B cell (primary cell): ENCODE measurements around the gene TULP3. TPM values are rescaled to one million over a fixed set of nuclear protein-coding genes. Genes with fewer than 3 reads are reported as not detected.

Experiments
- ATAC-seq: fragments of 200-7000 bp; cut with Tn5 transposase; one replicate; pipeline ENCODE4 v1.10.0; 2021; ENCODE audit warnings: low read depth, mild to moderate bottlenecking, moderate number of reproducible peaks, moderate library complexity
- CTCF ChIA-PET: fragments of 350-600 bp; sonication (Branson Sonifier 250); formaldehyde crosslinking; loops from one replicate; lab custom pipeline; 2021; ENCODE audit warnings: antibody characterized with exemption, inconsistent platforms; lab: Charles Lee
- POLR2A ChIA-PET: fragments of 350-600 bp; sonication (Branson Sonifier 250); formaldehyde crosslinking; loops from one replicate; lab custom pipeline; 2021; ENCODE audit warnings: antibody characterized with exemption; lab: Charles Lee
- DNase-seq: peaks from one replicate; pipeline ENCODE4 v3.0.0; 2013
- H2AFZ ChIP-seq: 2 replicates; pipeline ENCODE4 v1.6.1; 2012; ENCODE audit warnings: mild to moderate bottlenecking, low read depth, low read length; ENCODE audit not compliant: insufficient read depth, poor library complexity, severe bottlenecking
- H3K27ac ChIP-seq, 2 donors: 1 replicate in 1 of 2; 2 replicates in 1 of 2; pipeline ENCODE4 v1.5.1; 2012 to 2013; ENCODE audit warnings: low read length in 2 of 2, mild to moderate bottlenecking in 2 of 2, moderate library complexity in 1 of 2
- H3K27me3 ChIP-seq, 4 experiments: fragments of 200-600 bp in 1 of 4; sonication (generic) in 1 of 4; replicated peaks in 1 of 4; 1 replicate in 2 of 4; 2 replicates in 2 of 4; pipeline versions ENCODE4 v1.6.1 to v1.7.0; 2013 to 2016; ENCODE audit warnings: low read length in 3 of 4, mild to moderate bottlenecking in 2 of 4, mixed read lengths in 1 of 4, moderate library complexity in 1 of 4; ENCODE audit not compliant: insufficient read depth in 4 of 4, control insufficient read depth in 3 of 4; ENCODE audit errors: control extremely low read depth in 1 of 4
- H3K36me3 ChIP-seq, 2 experiments: replicated peaks in 1 of 2; 1 replicate in 1 of 2; 2 replicates in 1 of 2; pipeline versions ENCODE4 v1.6.1 to v1.7.1; 2013; ENCODE audit warnings: low read length in 1 of 2; ENCODE audit not compliant: insufficient read depth in 2 of 2, control insufficient read depth in 1 of 2; ENCODE audit errors: control extremely low read depth in 1 of 2, extremely low read depth in 1 of 2
- H3K4me1 ChIP-seq, 2 donors: fragments of 200-600 bp in 1 of 2; sonication (generic) in 1 of 2; 1 replicate in 1 of 2; 2 replicates in 1 of 2; pipeline versions ENCODE4 v1.5.1 to v1.6.1; 2013 to 2017; ENCODE audit warnings: low read length in 2 of 2; ENCODE audit not compliant: control insufficient read depth in 2 of 2, insufficient read depth in 2 of 2
- H3K4me2 ChIP-seq: replicated peaks from 2 replicates; pipeline ENCODE3; 2012; ENCODE audit warnings: mild to moderate bottlenecking, low read depth, low read length; ENCODE audit not compliant: poor library complexity, severe bottlenecking
- H3K4me3 ChIP-seq, 5 experiments: fragments of 200-600 bp in 1 of 5; sonication (generic) in 1 of 5; 1 replicate in 3 of 5; 2 replicates in 2 of 5; pipeline versions ENCODE4 v1.5.1 to v1.7.0; 2011 to 2016; ENCODE audit warnings: low read length in 4 of 5, mild to moderate bottlenecking in 4 of 5, low read depth in 2 of 5, control low read depth in 1 of 5, moderate library complexity in 1 of 5; ENCODE audit not compliant: insufficient read depth in 1 of 5; ENCODE audit errors: control extremely low read depth in 1 of 5, extremely low read depth in 1 of 5
- H3K79me2 ChIP-seq: fragments of 200-600 bp; sonication (generic); one replicate; pipeline ENCODE4 v1.6.0; 2016; ENCODE audit warnings: low read length; ENCODE audit not compliant: control insufficient read depth, insufficient read depth
- H3K9ac ChIP-seq: fragments of 200-600 bp; sonication (generic); 2 replicates; pipeline ENCODE4 v1.6.1; 2017; ENCODE audit warnings: mild to moderate bottlenecking, low read length, moderate library complexity
- H3K9me3 ChIP-seq, 3 donors: one replicate each; pipeline versions ENCODE4 v1.6.1 to v1.7.1; 2013; ENCODE audit warnings: low read length in 2 of 3; ENCODE audit not compliant: control insufficient read depth in 2 of 3, insufficient read depth in 1 of 3; ENCODE audit errors: control extremely low read depth in 1 of 3
- H4K20me1 ChIP-seq: 2 replicates; pipeline ENCODE4 v1.6.0; 2012; ENCODE audit warnings: mild to moderate bottlenecking, low read length; ENCODE audit not compliant: insufficient read depth, control insufficient read depth, poor library complexity, severe bottlenecking
- H3K27ac Mint-ChIP-seq: one replicate; pipeline ENCODE4 v1.8.0; 2021; ENCODE audit warnings: mixed read lengths
- H3K27me3 Mint-ChIP-seq: one replicate; pipeline ENCODE4 v1.8.0; 2021; ENCODE audit warnings: mixed read lengths
- H3K4me1 Mint-ChIP-seq: one replicate; pipeline ENCODE4 v1.8.0; 2021; ENCODE audit warnings: mixed read lengths
- H3K4me3 Mint-ChIP-seq: one replicate; pipeline ENCODE4 v1.8.0; 2021; ENCODE audit warnings: mixed read lengths
- H3K9me3 Mint-ChIP-seq: one replicate; pipeline ENCODE4 v1.8.0; 2022; ENCODE audit warnings: mixed read lengths; ENCODE audit not compliant: insufficient read depth
- EZH2 ChIP-seq: IDR thresholded peaks from 2 replicates; pipeline ENCODE4 v1.6.1; 2012; ENCODE audit warnings: borderline replicate concordance, low read depth, mild to moderate bottlenecking, moderate library complexity, low read length; ENCODE audit not compliant: insufficient read depth, poor library complexity, severe bottlenecking
- WGBS: methylation state at CpG from one replicate; pipeline ENCODE4 v1.1.5; 2013; ENCODE audit warnings: missing lambda C conversion rate; ENCODE audit not compliant: insufficient coverage; 5-methylcytosine and 5-hydroxymethylcytosine counted together
- intact Hi-C: fragments of 100-400 bp; cut with micrococcal nuclease; formaldehyde crosslinking; loops from one replicate; pipeline ENCODE4 v1.10.0; 2022
- polyA plus RNA-seq: library from polyadenylated mRNA; depleted of rRNA; stranded (reverse); fragments of >200 nt; gene quantifications from 2 replicates; pipeline ENCODE4 v1.2.3, GENCODE V29; 2012
- total RNA-seq, 2 donors: library from RNA; stranded (reverse); fragments of 120-200 nt in 1 of 2; gene quantifications; 1 replicate in 1 of 2; 2 replicates in 1 of 2; pipeline versions ENCODE4 v1.2.3 to v1.2.4, GENCODE V29; 2013 to 2022
- TF ChIP-seq, protein P1 (sequence below): fragments of 200-600 bp; IDR thresholded peaks from one replicate; pipeline ENCODE4 v1.8.0; 2022; ENCODE audit warnings: antibody characterized with exemption, mild to moderate bottlenecking

TULP3 gene
- total and polyA plus RNA-seq, 2 donors (not counting 1 experiment from before 2014, with no cell fraction given): 8.3 to 9.2 TPM

GRCh38 chr12:2976581-2976996 lies 85.9 kb downstream of the TULP3 start:
- Histone ChIP-seq H3K4me3 (no peak overlapping the region), H3K27me3 (no peaks in the 10 kb centered on the region), H3K36me3 (no peaks in the 10 kb centered on the region), H3K4me2 (no peak overlapping the region), H3K9ac (no peak overlapping the region), H2AFZ (no peak overlapping the region), H3K27ac (no peak overlapping the region), H3K4me1 (no peaks in the 10 kb centered on the region), H4K20me1 (no peaks in the 10 kb centered on the region), H3K79me2 (no peaks in the 10 kb centered on the region), H3K9me3 (no peaks in the 10 kb centered on the region)
- whole genome bisulfite sequencing: 85% methylated on average over 5 of the region's 6 CpGs
- ChIA-PET POLR2A (no interaction called here), CTCF (no interaction called here)
- H3K27ac Mint-ChIP-seq: no peak overlapping the region
- no peak for ATAC-seq
- H3K27me3 Mint-ChIP-seq: peaks cover 4% of the 10 kb centered on the region
- no peak for DNase-seq
- no peak for TF ChIP-seq EZH2
- TF ChIP-seq, protein P1, sequence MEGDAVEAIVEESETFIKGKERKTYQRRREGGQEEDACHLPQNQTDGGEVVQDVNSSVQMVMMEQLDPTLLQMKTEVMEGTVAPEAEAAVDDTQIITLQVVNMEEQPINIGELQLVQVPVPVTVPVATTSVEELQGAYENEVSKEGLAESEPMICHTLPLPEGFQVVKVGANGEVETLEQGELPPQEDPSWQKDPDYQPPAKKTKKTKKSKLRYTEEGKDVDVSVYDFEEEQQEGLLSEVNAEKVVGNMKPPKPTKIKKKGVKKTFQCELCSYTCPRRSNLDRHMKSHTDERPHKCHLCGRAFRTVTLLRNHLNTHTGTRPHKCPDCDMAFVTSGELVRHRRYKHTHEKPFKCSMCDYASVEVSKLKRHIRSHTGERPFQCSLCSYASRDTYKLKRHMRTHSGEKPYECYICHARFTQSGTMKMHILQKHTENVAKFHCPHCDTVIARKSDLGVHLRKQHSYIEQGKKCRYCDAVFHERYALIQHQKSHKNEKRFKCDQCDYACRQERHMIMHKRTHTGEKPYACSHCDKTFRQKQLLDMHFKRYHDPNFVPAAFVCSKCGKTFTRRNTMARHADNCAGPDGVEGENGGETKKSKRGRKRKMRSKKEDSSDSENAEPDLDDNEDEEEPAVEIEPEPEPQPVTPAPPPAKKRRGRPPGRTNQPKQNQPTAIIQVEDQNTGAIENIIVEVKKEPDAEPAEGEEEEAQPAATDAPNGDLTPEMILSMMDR: no peak
- H3K4me1 Mint-ChIP-seq: no peaks in the 10 kb centered on the region
- H3K9me3 Mint-ChIP-seq: no peaks in the 10 kb centered on the region
- no peak overlapping the region for H3K4me3 Mint-ChIP-seq
- intact Hi-C loops: no loop called here

DNA sequence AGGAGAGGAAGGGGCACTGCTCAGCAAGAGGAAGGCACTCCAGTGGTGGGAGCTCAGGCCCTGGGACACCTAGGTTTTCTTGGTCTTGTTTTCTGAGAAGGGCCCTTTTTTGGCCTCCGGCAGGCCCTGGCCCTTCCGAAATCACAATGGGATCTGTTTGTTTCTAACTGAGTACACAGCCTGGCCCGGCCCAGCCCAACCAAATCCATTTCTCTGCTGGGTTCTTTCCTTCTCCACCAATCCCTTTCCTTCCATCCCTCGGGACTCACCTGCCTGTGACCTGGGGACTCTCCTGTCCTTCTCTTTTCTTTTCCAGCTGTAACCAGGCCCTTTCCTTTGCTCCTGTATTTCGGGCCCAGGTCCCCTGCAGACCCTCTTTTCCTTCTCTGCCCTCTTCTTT lies 87.1 kb downstream of the TULP3 start:
- H3K4me3 Mint-ChIP-seq: no peak overlapping the region
- Histone ChIP-seq H3K27ac (no peak overlapping the region), H4K20me1 (no peaks in the 10 kb centered on the region), H2AFZ (no peak overlapping the region), H3K4me1 (no peaks in the 10 kb centered on the region), H3K79me2 (no peaks in the 10 kb centered on the region), H3K4me3 (no peak overlapping the region), H3K9ac (no peak overlapping the region), H3K9me3 (no peaks in the 10 kb centered on the region), H3K27me3 (no peaks in the 10 kb centered on the region), H3K36me3 (no peaks in the 10 kb centered on the region), H3K4me2 (no peak overlapping the region)
- TF ChIP-seq EZH2: no peak
- TF ChIP-seq, protein P1: no peak
- H3K9me3 Mint-ChIP-seq: no peaks in the 10 kb centered on the region
- intact Hi-C loops: no loop called here
- H3K27me3 Mint-ChIP-seq: peaks cover 3% of the 10 kb centered on the region
- H3K4me1 Mint-ChIP-seq: no peaks in the 10 kb centered on the region
- no peak for DNase-seq
- H3K27ac Mint-ChIP-seq: no peak overlapping the region
- ATAC-seq: no peak
- WGBS: 94% methylated on average over 4 of the region's 5 CpGs
- ChIA-PET CTCF (no interaction called here), POLR2A (no interaction called here)
